WI38 (cell line): ENCODE results near the gene KREMEN2.

Experiments
- H3K4me3 ChIP-seq: 2 replicates; pipeline ENCODE4 v1.5.1; 2011; ENCODE audit warnings: low read depth, mild to moderate bottlenecking, control low read depth, low read length
- CTCF ChIP-seq: IDR thresholded peaks from 2 replicates; pipeline ENCODE4 v1.5.1; 2012; ENCODE audit warnings: low read depth, mild to moderate bottlenecking, control low read depth, low read length

The KREMEN2 gene

GRCh38 chr16:3007059-3007956 is 43.2 kb downstream of the KREMEN2 start:
- H3K4me3 ChIP-seq, result no peak overlapping the region
- no peak for TF ChIP-seq CTCF

- no peak for TF ChIP-seq CTCF
- H3K4me3 ChIP-seq, result no peak overlapping the region
Measured at GRCh38 chr16:3007957-3008689, 44.0 kb downstream of the KREMEN2 start.

GRCh38 chr16:3008690-3009037 is 44.6 kb downstream of the KREMEN2 start:
- no peak overlapping the region for H3K4me3 ChIP-seq
- TF ChIP-seq CTCF, result no peak

GRCh38 chr16:3009568-3010390 is 45.7 kb downstream of the KREMEN2 start:
- H3K4me3 ChIP-seq, result no peak overlapping the region
- no peak for TF ChIP-seq CTCF

GRCh38 chr16:3010510-3010909 is 46.4 kb downstream of the KREMEN2 start:
- no peak overlapping the region for H3K4me3 ChIP-seq
- TF ChIP-seq CTCF, result no peak

GRCh38 chr16:3012246-3012645 is 48.2 kb downstream of the KREMEN2 start:
- no peak overlapping the region for H3K4me3 ChIP-seq
- TF ChIP-seq CTCF, result no peak
